ENCODE results near the gene LIN54.
"Not testable (repeated sequence)": the region's sequence is repeated elsewhere in the genome, so short reads cannot be mapped to it uniquely, and the experiment has no call there.

LIN54 gene

DNA sequence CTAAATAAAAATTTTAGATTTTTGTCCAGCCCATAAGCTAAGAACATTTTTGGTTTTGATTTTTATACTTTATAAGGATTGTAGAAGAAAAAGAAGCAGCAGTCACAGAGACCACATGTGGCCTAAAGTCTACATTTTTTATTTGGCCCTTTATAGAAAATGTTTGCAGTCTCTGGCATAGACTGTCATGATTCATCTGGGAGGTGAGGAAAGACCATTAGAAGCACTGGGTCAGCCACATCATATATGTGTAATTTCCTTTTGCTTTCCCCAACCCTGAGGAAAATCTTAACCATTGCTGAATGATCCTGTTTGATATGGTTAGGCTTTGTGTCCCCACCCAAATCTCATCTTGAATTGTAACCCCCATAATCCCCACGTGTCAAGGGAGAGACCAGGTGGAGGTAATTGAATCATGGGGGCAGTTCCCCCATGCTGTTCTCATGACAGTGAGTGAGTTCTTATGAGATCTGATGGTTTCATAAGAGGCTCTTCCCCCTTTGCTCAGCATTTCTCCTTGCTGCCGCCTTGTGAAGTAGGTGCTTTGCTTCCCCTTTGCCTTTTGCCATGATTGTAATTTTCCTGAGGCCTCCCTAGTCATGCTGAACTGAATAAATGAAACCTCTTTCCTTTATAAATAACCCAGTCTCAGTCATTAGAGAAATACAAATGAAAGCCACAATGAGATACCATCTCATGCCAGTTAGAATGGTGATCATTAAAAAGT is 12.3 kb upstream of the LIN54 start:
- H3K4me3 Mint-ChIP-seq = no peak overlapping the region
- H3K27me3 Mint-ChIP-seq = peaks cover 2% of the 10 kb centered on the region
- H3K9me3 Mint-ChIP-seq (ENCODE audit: low read depth) = no peaks in the 10 kb centered on the region
- no peak overlapping the region for H3K27ac Mint-ChIP-seq
- peaks cover 2% of the 10 kb centered on the region for H3K36me3 Mint-ChIP-seq
- H3K4me1 Mint-ChIP-seq (ENCODE audit: low read depth) = peaks cover 7% of the 10 kb centered on the region

DNA sequence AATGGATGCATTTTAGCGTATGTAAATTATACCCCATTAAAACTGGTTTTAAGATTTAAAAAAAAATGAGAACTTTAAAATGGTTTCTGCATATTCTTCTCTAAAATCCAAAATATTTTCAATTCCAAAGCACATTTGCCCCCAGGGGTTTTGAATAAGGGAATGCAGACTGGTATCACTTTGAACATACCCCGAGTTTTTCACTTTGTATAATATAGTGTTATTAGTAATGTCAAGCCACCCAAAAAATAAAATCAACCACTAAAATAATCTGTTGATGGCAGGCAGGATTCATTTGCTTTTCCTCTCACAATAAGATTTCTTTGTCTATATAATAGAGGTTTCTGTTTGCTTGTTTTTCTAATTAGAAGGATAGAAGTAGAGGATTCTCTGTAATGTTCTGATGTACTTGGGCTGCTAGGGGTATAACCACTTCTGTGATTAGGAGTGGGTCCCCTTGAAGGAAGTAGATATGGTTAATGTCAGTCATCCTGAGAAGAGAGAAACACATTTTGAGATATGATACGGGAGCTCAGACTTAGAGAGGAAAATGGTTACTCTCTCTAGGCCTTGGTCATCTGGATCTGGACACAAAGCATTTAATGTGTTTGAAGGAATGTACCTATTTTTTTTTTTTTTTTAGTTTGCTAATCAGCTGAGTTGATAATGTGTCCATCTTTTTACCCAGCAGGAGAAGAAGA is 9.3 kb upstream of the LIN54 start:
- Mint-ChIP-seq H3K9me3 (ENCODE audit: low read depth) (no peaks in the 10 kb centered on the region), H3K4me1 (ENCODE audit: low read depth) (peaks cover 7% of the 10 kb centered on the region), H3K27me3 (no peaks in the 10 kb centered on the region), H3K4me3 (no peak overlapping the region), H3K27ac (no peak overlapping the region), H3K36me3 (peaks cover under 1% of the 10 kb centered on the region)

DNA sequence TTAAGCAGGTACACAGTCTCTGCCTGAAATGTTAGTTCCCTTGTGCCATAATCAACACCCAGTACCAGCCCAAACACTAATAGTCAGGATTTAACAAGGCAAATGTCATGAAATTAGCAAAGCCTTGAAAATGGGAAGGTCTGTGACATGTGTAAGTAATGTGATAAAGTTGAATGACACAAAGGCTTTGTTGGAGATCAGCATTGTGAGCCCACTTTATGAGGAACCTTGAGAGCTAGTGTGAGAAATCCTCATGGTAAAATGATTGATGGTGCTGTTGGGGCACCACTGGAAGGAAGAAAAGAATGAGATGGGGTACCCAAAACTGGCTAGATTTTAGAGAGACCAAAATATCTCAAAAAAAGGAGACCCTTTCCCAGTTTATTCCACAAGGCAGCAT is 3.3 kb upstream of the LIN54 start:
- Mint-ChIP-seq H3K9me3 (ENCODE audit: low read depth) (no peaks in the 10 kb centered on the region), H3K36me3 (no peaks in the 10 kb centered on the region), H3K4me3 (peak overlapping the region; percentile 96), H3K4me1 (ENCODE audit: low read depth) (peaks cover 37% of the 10 kb centered on the region), H3K27ac (peak overlapping the region; percentile 96), H3K27me3 (no peaks in the 10 kb centered on the region)

DNA sequence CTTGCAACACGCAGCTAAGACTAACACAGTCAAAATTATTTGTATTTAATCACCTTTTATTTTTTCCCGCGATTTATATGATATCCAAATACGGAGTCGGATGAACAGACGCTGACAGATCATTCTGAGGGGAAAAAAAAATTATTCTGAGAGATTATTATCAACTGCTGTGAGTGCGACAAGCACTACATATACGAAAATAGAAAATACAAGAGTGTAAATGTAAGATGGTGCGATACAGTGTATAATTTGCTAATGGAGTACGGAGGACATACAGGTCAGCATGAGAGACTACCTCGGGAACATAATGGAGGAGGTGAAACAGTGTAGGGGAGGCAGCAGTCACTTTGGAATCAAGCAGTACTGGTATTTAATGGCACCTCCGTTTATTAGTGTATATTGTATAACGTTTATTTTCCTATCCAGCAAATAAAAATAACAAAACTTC is 2.8 kb upstream of the LIN54 start:
- Mint-ChIP-seq H3K27ac (peak overlapping the region; percentile 96), H3K36me3 (no peaks in the 10 kb centered on the region), H3K4me1 (ENCODE audit: low read depth) (peaks cover 40% of the 10 kb centered on the region), H3K4me3 (peak overlapping the region; percentile 96), H3K9me3 (ENCODE audit: low read depth) (no peaks in the 10 kb centered on the region), H3K27me3 (no peaks in the 10 kb centered on the region)

DNA sequence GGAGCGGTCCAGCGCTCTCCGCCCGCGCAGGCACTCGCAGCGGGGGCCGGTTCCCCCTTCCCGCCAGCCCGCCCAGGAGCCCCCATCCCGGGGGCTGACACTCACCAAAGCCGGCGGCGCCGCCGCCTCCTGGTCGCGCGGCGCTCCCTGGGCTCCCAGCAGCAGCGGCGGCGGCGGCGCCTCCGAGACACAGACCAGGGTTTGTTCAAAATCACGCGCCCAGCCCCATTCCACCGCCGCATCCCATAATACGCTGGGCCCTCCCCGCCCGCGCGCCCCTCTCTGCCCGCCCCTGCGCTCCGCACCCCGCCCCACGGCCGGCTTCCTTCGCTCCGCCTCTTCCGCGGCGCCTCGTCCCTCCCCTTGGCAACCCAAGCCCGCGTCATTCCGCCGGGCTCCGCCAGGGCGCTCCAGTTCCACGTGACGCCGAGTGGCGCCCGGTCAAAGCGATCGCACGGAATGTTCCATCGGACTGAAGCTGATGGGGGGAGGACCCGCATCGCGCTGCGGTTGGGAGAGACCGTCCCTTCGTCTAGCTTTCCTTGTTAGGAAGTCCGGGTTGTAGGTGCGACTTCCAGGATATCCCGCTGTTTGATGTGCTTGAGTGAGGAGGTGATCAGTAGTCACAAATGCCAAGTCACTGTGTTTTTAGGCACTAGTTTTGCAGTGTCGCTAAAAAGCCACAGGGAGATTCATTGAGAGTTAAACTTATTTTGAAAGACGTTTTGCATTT is 2.2 kb upstream of the LIN54 start:
- Mint-ChIP-seq H3K36me3 (no peaks in the 10 kb centered on the region), H3K4me3 (peak overlapping the region; percentile 96), H3K4me1 (ENCODE audit: low read depth) (peaks cover 44% of the 10 kb centered on the region), H3K27me3 (no peaks in the 10 kb centered on the region), H3K27ac (peak overlapping the region; percentile 96), H3K9me3 (ENCODE audit: low read depth) (no peaks in the 10 kb centered on the region)

DNA sequence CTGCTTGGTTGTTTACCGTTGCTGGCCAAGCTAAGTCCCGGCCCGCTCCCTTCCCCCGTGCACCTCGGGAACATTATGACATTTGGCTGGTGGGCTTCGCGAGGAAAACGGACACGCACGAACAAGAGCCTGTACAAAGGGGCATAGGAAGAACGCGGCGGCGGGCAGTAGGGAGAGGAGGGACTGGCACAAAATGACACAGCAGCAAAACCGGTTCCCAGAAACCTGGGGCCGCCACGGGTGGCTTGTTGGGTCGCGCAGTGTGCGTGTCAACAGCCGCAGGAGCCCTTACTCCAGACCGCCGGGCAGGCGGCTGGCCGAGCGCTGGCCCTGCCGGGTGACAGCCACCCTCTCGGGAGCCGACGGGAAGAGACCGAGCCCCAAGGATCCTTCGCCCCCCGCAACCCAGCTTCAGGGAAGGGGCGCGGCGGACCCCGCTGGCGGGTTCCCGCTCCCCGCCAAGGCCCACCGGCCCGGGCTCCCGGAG is 1.6 kb upstream of the LIN54 start:
- Mint-ChIP-seq H3K36me3 (no peaks in the 10 kb centered on the region), H3K27ac (peak overlapping the region; percentile 93), H3K4me3 (peak overlapping the region; percentile 97), H3K9me3 (ENCODE audit: low read depth) (no peaks in the 10 kb centered on the region), H3K4me1 (ENCODE audit: low read depth) (peaks cover 50% of the 10 kb centered on the region), H3K27me3 (no peaks in the 10 kb centered on the region)

DNA sequence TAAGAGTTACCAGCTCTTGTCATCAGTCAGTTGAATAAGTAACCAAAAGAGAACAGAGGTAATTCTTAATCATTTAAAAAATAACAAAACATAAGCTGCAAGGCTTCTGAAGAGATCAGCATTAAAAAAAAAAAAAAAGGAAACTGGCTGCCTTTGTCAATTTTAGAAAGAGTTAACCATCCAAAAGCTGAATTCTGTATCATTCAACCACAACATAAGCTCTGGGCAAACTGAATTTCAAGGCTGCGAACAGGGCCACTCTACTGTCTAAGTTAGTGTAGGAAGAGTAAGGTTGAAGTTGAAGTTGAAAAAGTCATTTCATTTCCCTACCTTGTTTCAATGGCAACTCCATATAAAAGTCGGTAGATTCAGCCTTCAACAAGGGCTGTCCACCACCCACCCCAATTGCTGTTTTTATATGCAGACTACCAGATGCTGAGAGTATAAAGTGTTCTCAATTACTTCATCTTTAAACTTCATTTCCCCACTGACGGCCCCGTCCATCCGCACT is 1.1 kb upstream of the LIN54 start:
- H3K27me3 Mint-ChIP-seq = no peaks in the 10 kb centered on the region
- peak overlapping the region; percentile 97 for H3K4me3 Mint-ChIP-seq
- H3K9me3 Mint-ChIP-seq (ENCODE audit: low read depth) = no peaks in the 10 kb centered on the region
- peak overlapping the region; percentile 93 for H3K27ac Mint-ChIP-seq
- peaks cover 51% of the 10 kb centered on the region for H3K4me1 Mint-ChIP-seq (ENCODE audit: low read depth)
- no peaks in the 10 kb centered on the region for H3K36me3 Mint-ChIP-seq

DNA sequence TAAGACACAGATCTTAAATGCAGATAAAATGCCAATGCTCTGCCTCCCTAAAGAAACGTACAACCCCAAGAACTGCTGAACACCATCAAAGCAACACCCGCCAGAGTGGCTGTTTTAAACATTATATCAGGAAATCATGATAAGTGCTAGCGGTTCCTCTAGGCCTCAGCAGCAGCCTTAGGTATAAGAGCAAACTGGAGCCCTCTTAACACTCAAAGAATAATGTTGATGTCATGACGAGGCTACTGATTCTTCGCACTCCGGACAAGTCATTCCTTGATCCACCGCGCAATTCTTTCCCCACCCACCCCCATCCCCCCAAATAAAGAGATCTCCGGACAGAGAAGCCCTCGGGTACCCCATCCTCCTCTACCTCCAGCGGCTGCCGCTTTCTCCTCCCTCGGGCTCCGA is 507 bp downstream of the LIN54 start:
- H3K4me1 Mint-ChIP-seq (ENCODE audit: low read depth) = peaks cover 58% of the 10 kb centered on the region
- H3K9me3 Mint-ChIP-seq (ENCODE audit: low read depth) = no peaks in the 10 kb centered on the region
- H3K27me3 Mint-ChIP-seq = no peaks in the 10 kb centered on the region
- no peaks in the 10 kb centered on the region for H3K36me3 Mint-ChIP-seq
- peak overlapping the region; percentile 93 for H3K27ac Mint-ChIP-seq
- H3K4me3 Mint-ChIP-seq = peak overlapping the region; percentile 97

DNA sequence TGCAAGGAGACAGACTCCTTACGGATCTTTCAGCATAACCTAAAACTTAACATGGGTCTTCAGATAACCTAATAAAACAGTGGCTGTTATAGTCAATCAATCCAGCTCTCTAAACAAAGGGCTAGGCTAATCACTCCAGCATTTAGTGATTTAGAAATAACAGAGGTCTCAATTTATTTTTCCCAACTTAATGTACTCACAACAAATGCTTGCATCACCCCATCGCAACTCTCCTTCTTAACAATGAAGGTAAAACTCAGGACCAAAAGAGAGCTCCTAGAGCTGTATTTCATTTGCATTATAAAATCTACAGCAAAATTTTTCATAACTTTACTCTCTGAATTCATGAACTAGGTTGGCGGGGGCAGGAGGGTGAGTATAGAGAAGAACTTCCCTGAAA is 1.1 kb downstream of the LIN54 start:
- Mint-ChIP-seq H3K36me3 (no peaks in the 10 kb centered on the region), H3K27me3 (no peaks in the 10 kb centered on the region), H3K27ac (peak overlapping the region; percentile 93), H3K4me3 (peak overlapping the region; percentile 97), H3K4me1 (ENCODE audit: low read depth) (peaks cover 58% of the 10 kb centered on the region), H3K9me3 (ENCODE audit: low read depth) (no peaks in the 10 kb centered on the region)

DNA sequence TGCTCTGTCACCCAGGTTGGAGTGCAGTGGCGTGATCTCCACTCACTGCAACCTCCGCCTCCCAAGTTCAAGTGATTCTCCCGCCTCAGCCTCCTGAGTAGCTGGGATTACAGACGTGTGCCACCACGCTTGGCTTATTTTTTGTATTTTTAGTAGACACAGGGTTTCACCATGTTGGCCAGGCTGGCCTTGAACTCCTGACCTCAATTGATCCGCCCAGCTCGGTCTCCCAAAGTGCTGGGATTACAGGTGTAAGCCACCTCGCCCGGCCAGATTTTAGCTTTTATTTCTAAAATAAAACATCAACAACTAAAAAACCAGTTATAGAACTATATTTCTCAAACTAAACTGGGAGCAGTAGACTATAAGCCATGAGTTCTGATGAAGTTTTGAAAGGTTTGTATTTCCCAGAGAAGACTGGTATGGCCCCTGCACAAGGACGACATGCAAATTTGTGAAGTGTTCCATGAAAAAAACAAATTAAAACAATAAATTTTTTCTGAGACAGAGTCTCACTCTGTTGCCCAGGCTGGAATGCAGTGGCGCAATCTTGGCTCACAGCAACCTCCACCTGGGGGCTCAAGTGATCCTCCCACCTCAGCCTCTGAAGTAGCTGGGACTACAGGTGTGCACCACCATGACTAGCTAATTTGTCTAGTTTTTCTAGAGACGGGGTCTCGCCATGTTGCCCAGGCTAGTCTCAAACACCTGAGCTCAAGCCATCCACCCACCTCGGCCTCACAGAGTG is 7.4 kb downstream of the LIN54 start:
- not testable (repeated sequence) for H3K9me3 Mint-ChIP-seq (ENCODE audit: low read depth); H3K27ac Mint-ChIP-seq; H3K36me3 Mint-ChIP-seq; H3K4me3 Mint-ChIP-seq; H3K27me3 Mint-ChIP-seq
- peaks cover 33% of the 10 kb centered on the region for H3K4me1 Mint-ChIP-seq (ENCODE audit: low read depth)

DNA sequence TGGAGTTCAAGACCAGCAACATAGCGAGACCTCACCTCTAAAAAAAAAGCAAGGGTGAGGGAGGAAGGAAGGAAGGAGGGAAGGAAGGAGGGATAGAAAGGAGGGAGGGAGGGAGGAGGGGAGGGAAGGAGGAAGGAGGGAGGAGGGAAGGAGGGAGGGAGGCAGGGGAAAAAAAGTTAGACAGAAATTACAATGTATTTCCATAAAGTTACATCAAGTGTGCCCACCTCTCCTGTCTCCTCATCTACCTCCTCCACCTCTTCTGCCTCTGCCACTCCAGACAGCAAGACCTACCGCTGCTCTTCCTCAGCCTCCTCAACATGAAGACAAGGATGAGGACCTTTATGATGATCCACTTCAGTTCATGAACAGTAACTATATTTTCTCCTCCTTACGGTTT is 8.3 kb downstream of the LIN54 start:
- no peak overlapping the region for H3K27ac Mint-ChIP-seq

DNA sequence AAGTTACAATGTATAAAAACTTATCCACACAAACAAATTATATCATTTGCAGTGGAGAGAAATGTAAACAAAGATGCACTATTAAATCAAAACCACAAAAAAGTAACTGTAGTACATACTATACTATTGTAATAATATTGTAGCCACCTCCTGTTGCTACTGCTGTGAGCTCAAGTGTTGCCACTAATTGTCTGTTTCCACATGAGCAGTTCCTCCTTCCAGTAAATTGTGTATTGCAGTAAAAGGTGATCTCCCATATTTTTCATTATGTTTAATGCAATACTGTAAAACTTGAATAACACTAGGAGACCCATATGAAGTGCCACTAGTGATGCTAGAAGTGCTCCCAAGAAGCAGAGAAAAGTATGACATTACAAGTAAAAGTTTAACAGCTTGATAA is 11.7 kb downstream of the LIN54 start:
- H3K27ac Mint-ChIP-seq = no peak overlapping the region
- no peaks in the 10 kb centered on the region for H3K27me3 Mint-ChIP-seq
- H3K9me3 Mint-ChIP-seq (ENCODE audit: low read depth) = no peaks in the 10 kb centered on the region
- H3K36me3 Mint-ChIP-seq = peaks cover 6% of the 10 kb centered on the region
- H3K4me1 Mint-ChIP-seq (ENCODE audit: low read depth) = peaks cover 14% of the 10 kb centered on the region
- H3K4me3 Mint-ChIP-seq = no peak overlapping the region

More for the DNA sequence above, 8.3 kb downstream of the LIN54 start:
- H3K4me1 Mint-ChIP-seq (ENCODE audit: low read depth) = peaks cover 24% of the 10 kb centered on the region
- no peaks in the 10 kb centered on the region for H3K27me3 Mint-ChIP-seq
- no peak overlapping the region for H3K4me3 Mint-ChIP-seq
- H3K36me3 Mint-ChIP-seq = peaks cover 6% of the 10 kb centered on the region
- H3K9me3 Mint-ChIP-seq (ENCODE audit: low read depth) = no peaks in the 10 kb centered on the region

DNA sequence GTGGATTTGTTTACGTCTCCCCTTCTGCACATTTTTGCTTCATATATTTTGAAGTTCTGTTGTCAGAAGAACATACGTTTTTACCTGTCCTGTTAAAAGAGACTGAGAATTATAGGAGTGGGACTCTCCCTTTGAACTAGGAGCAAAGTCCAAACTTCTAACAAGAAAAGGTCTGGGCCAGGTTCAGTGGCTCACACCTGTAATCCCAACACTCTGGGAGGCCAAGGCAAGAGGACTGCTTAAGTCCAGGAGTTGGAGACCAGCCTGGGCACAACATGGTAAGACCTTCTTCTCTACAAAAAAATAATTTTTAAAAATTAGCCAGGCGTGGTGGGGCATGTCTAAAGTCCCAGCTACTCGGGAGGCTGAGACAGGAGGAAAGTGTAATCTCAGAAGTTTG is 15.8 kb downstream of the LIN54 start:
- H3K4me3 Mint-ChIP-seq = no peak overlapping the region
- no peaks in the 10 kb centered on the region for H3K9me3 Mint-ChIP-seq (ENCODE audit: low read depth)
- no peak overlapping the region for H3K27ac Mint-ChIP-seq
- H3K27me3 Mint-ChIP-seq = no peaks in the 10 kb centered on the region
- peaks cover 10% of the 10 kb centered on the region for H3K4me1 Mint-ChIP-seq (ENCODE audit: low read depth)
- peaks cover 2% of the 10 kb centered on the region for H3K36me3 Mint-ChIP-seq

DNA sequence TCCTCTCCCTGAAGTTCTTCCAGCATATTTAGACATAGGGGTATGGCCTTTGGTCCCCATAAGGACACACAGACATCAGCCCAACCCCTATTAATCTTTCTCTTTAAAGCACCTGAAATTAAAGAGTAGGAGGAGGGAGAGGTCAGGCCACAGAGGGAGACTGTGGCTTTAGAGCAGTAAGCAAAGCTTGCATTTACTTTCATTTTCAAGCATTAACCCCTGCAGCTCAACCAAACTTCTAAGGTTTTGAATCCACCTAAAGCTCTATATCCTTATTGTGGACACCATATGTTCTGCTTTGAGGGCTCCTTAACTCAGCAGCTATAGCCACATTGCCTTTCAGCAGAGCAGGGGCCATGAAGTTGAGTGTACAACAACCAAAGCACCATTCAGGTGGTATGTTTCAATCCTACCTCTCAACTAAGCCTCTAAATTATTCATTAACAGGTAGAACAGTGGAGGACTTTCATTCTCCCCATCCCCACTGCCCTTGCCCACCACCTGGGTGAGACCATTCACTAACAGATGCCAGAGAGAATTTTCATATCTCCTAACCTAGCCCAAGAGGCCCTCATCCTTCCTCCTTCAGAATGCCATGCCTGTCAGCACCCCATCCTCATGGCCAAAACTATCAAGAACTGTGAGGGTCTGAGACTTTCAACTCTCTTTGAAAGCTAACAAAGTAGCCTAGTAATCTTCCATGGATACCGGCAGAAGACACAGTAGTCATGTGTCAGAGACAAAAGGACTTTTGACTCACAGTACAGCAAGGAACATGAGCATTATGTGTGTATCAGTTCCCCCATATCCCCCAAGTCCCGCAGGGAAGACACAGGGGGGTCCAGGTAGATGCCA is 20.8 kb downstream of the LIN54 start:
- H3K36me3 Mint-ChIP-seq = peaks cover 3% of the 10 kb centered on the region
- H3K4me1 Mint-ChIP-seq (ENCODE audit: low read depth) = peaks cover 19% of the 10 kb centered on the region
- peak overlapping the region; percentile 24 for H3K4me3 Mint-ChIP-seq
- no peaks in the 10 kb centered on the region for H3K9me3 Mint-ChIP-seq (ENCODE audit: low read depth)
- no peaks in the 10 kb centered on the region for H3K27me3 Mint-ChIP-seq
- peak overlapping the region; percentile 71 for H3K27ac Mint-ChIP-seq

Measured in activated naive CD8-positive, alpha-beta T cell (primary cell).